ENCODE data around the gene ZNF804A. TPM values are rescaled to one million over a fixed set of nuclear protein-coding genes. Genes with fewer than 3 reads are reported as not detected.

Gene ZNF804A
- total and polyA plus RNA-seq, 2 of the 8 experiments (the other 6 are each of a cell fraction or from before 2014, with no cell fraction given) = 0.02 TPM; not detected in 1

DNA sequence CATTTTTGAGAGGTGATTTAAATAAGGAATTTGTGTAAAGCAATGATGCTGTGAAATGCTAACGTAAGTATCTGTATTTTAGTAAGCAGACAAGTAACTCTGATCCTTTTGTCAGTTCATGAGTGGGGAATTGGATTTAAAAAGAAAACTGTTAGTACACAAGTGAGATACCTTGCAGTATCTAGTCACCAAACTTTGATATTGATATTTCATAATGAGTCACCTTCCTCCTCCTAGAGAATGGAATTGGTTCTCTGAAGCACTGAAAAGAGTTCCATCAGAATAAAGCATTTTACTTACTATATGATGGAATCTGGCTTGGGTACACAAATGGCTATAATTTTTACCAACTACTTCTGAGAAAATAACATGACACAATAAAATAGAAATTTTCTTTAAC is 232.2 kb downstream of the ZNF804A start:
- ChIA-PET POLR2A (ENCODE audit: partially characterized antibody) (no interaction called here), CTCF (ENCODE audit: partially characterized antibody) (no interaction called here)
- H3K4me2 ChIP-seq (ENCODE audit: insufficient read depth in 1 of 2, low read depth in 2 of 2, low read length in 2 of 2) = no peak overlapping the region

More for the DNA sequence above, 232.2 kb downstream of the ZNF804A start:
- Histone ChIP-seq H3K79me1 (ENCODE audit: low read depth, low read length) (no peaks in the 10 kb centered on the region), H3K27ac (ENCODE audit: low read depth, low read length) (no peak overlapping the region), H4K91ac (replicated peaks; ENCODE audit: insufficient read length, low read length) (no peak overlapping the region), H3K9ac (replicated peaks in 1 of 4; ENCODE audit: extremely low read depth in 1 of 4, low read depth in 3 of 4, low read length in 3 of 4) (no peak overlapping the region), H3K23ac (ENCODE audit: insufficient read length) (no peak overlapping the region), H2BK120ac (replicated peaks; ENCODE audit: low read depth, low read length) (no peak overlapping the region), H4K8ac (ENCODE audit: extremely low read depth, insufficient read depth, low read length) (no peak overlapping the region), H3K18ac (ENCODE audit: extremely low read depth, low read length) (no peak overlapping the region), H4K5ac (ENCODE audit: insufficient read length, low read depth, low read length) (no peak overlapping the region), H2BK12ac (ENCODE audit: low read depth, low read length) (no peak overlapping the region), H3K9me3 (ENCODE audit: insufficient read depth in 2 of 2, low read depth in 1 of 2, low read length in 1 of 2) (no peaks in the 10 kb centered on the region), H3K79me2 (ENCODE audit: control insufficient read depth in 1 of 2, insufficient read depth in 2 of 2, low read length in 2 of 2) (no peaks in the 10 kb centered on the region), H3K23me2 (ENCODE audit: low read depth, low read length) (no peaks in the 10 kb centered on the region), H3K27me3 (replicated peaks in 1 of 4; ENCODE audit: control insufficient read depth in 3 of 4, extremely low read depth in 1 of 4, insufficient read depth in 3 of 4, low read length in 3 of 4) (no peaks in the 10 kb centered on the region), H2AK5ac (ENCODE audit: low read depth, low read length) (no peak overlapping the region), H3K4me1 (replicated peaks in 1 of 4; ENCODE audit: control insufficient read depth in 3 of 4, insufficient read depth in 4 of 4, low read length in 3 of 4) (peaks cover 0 to 2% (median 0%) of the 10 kb centered on the region in 4 experiments; a peak in 2 of 7 replicates), H3K56ac (replicated peaks; ENCODE audit: insufficient read length, low read depth, low read length) (no peak overlapping the region), H2BK20ac (ENCODE audit: low read length) (no peak overlapping the region), H4K20me1 (replicated peaks in 1 of 2; ENCODE audit: control insufficient read depth in 1 of 2, insufficient read depth in 2 of 2, low read length in 2 of 2) (no peaks in the 10 kb centered on the region), H2BK15ac (ENCODE audit: low read length) (no peak overlapping the region), H3K4ac (replicated peaks; ENCODE audit: insufficient read length, low read depth, low read length) (no peak overlapping the region), H3K4me3 (ENCODE audit: extremely low read depth in 1 of 4, insufficient read depth in 2 of 4, low read depth in 3 of 4, low read length in 4 of 4) (no peak overlapping the region), H3K36me3 (ENCODE audit: control insufficient read depth in 2 of 4, insufficient read depth in 4 of 4, low read length in 3 of 4) (no peaks in the 10 kb centered on the region), H2BK5ac (ENCODE audit: low read depth, low read length) (no peak overlapping the region), H3K14ac (ENCODE audit: insufficient read length) (no peak overlapping the region), H2AFZ (ENCODE audit: low read length) (no peak overlapping the region)
- FAIRE-seq (no peak), DNase-seq (ENCODE audit: low read depth in 1 of 2, low spot score in 2 of 2) (no peak)
- 71% methylated on average over 1 of the region's 1 CpG; no CpG with 5 or more reads in 1 of the 2 experiments for WGBS, 2 experiments (ENCODE audit: extremely low coverage in 1 of 2, insufficient coverage in 1 of 2, insufficient read length in 1 of 2, insufficient replicate concordance in 2 of 2, low coverage in 1 of 2, low lambda C conversion rate in 2 of 2, missing lambda C conversion rate in 1 of 2)
- no peak for TF ChIP-seq NANOG (IDR thresholded peaks at IDR 0.05; ENCODE audit: insufficient read depth, low read depth, low read length, poor library complexity, severe bottlenecking)
- TF ChIP-seq HDAC2 (IDR thresholded peaks at IDR 0.05; ENCODE audit: borderline replicate concordance in 1 of 2, low read depth in 2 of 2, low read length in 2 of 2) = no peak
- no peak for TF ChIP-seq SAP30 (IDR thresholded peaks at IDR 0.05; ENCODE audit: insufficient read depth, insufficient replicate concordance, low read length)
- TF ChIP-seq SP4 (IDR thresholded peaks at IDR 0.05; ENCODE audit: low read length) = no peak
- TF ChIP-seq RAD21 (IDR thresholded peaks at IDR 0.05 in 1 of 2, conservative IDR thresholded peaks at IDR 0.05 in 1 of 2; ENCODE audit: low read depth in 2 of 2, low read length in 2 of 2) = no peak
- TF ChIP-seq SIRT6 (IDR thresholded peaks at IDR 0.05; ENCODE audit: low read length) = no peak
- TF ChIP-seq SP2 (IDR thresholded peaks at IDR 0.05; ENCODE audit: low read length) = no peak
- no peak for TF ChIP-seq ASH2L (IDR thresholded peaks at IDR 0.05; ENCODE audit: low read length)
- TF ChIP-seq, protein P1, sequence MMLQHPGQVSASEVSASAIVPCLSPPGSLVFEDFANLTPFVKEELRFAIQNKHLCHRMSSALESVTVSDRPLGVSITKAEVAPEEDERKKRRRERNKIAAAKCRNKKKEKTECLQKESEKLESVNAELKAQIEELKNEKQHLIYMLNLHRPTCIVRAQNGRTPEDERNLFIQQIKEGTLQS (IDR thresholded peaks at IDR 0.05; ENCODE audit: insufficient read depth, low read depth, low read length) = no peak
- no peak for TF ChIP-seq POLR2A (IDR thresholded peaks at IDR 0.05; ENCODE audit: control extremely low read depth in 1 of 2, low read depth in 2 of 2, low read length in 2 of 2)

All from H1 (cell line).